ENCODE data around the gene MGMT. TPM values are rescaled to one million over a fixed set of nuclear protein-coding genes. Genes with fewer than 3 reads are reported as not detected.

Gene MGMT
- total and polyA plus RNA-seq, 9 of the 15 experiments (the other 6 are each of a cell fraction or from before 2014, with no cell fraction given) = 0.03 to 0.29 (median 0.11) TPM; not detected in 4

DNA sequence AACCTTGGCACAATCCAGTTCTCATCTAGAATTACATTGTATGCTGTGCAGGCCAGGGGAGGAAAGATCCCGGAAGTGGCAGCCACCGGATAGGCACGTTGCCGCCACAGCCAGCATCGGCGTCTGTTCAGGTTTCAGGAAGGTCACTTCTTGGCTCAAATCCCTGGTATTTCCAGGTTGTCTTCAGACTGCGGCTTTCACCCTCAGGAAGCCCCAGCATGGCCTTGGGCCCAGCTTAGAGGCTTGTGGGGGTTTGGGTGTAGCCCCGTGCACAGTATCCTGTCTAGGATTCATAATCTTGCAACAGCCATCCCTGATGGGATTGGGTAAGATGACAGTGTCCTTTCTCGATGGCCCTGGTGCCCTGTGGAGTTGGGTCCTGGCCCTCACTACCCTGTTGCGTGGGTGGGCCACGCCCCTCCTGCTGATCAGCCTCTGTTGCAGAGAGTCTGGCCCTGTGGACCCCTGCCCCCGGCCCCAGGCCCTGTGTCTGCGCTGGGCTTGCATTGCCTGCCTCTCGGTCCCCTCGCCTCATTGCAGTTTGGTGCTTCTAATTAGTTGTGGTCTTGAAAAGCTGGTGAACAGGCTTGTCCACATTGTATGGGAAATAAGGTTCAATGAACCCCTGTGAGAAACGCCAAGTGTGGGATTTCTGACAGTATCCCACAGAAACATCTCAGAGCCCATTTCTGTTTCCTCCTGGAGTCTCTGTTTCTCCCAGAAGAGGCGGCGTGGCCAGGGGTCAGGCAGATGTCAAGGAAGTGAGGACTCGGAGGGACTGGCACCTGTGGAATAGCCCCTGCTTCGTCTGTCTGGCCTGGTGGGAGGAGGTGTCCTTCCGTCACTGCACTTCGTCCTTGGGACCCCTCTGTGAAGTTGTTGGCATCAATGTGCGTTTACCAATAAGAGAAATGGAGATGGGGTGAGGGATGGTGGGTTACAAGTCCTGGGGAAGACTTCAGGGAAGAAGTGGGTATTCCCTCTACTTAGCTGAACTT lies 77.5 kb downstream of the MGMT start (continued):
- TF ChIP-seq, protein P1, sequence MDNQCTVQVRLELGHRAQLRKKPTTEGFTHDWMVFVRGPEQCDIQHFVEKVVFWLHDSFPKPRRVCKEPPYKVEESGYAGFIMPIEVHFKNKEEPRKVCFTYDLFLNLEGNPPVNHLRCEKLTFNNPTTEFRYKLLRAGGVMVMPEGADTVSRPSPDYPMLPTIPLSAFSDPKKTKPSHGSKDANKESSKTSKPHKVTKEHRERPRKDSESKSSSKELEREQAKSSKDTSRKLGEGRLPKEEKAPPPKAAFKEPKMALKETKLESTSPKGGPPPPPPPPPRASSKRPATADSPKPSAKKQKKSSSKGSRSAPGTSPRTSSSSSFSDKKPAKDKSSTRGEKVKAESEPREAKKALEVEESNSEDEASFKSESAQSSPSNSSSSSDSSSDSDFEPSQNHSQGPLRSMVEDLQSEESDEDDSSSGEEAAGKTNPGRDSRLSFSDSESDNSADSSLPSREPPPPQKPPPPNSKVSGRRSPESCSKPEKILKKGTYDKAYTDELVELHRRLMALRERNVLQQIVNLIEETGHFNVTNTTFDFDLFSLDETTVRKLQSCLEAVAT (IDR thresholded peaks at IDR 0.05) = no peak
- no peak for TF ChIP-seq JUNB (CRISPR knock-in tag; conservative IDR thresholded peaks at IDR 0.05)

DNA sequence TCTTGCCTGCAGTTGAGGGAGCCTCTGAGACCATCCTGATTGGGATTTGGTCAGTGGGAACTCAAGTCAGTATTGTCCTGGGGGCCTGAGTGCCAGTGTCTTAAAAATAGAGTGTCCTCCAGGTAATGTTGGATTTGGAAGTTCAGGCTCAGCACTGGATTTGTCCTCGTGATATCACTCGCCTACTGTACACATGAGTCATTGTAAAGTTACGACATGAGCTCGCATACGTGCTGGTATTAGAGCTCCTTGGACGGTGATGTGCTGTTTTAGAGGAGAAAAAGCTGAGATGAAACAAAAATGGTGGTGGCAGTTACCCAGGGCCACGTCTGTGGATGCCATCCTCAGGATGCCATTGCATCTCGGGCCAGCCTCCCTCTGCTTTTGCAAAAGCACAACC lies 78.2 kb downstream of the MGMT start:
- Histone ChIP-seq H3K27ac (ENCODE audit: extremely low read depth, low read depth, low read length) (no peak overlapping the region), H3K36me3 (ENCODE audit: control insufficient read depth, insufficient read depth, low read length) (no peaks in the 10 kb centered on the region), H3K9me1 (ENCODE audit: control insufficient read depth, insufficient read depth, low read length) (no peaks in the 10 kb centered on the region), H2AFZ (ENCODE audit: low read depth, low read length) (no peak overlapping the region), H3K79me2 (ENCODE audit: control insufficient read depth, insufficient read depth, low read length) (no peaks in the 10 kb centered on the region), H3K9ac (ENCODE audit: insufficient read depth in 1 of 2, low read depth in 2 of 2, low read length in 2 of 2) (no peak overlapping the region), H3K4me2 (ENCODE audit: insufficient read depth, low read length) (no peak overlapping the region), H3K4me3 (no peak overlapping the region), H4K20me1 (replicated peaks; ENCODE audit: control insufficient read depth, insufficient read depth, low read length) (no peaks in the 10 kb centered on the region), H3K4me1 (replicated peaks in 1 of 2; ENCODE audit: control insufficient read depth in 2 of 2, insufficient read depth in 2 of 2, low read length in 2 of 2) (no peaks in the 10 kb centered on the region), H3K27me3 (ENCODE audit: control insufficient read depth in 2 of 2, insufficient read depth in 2 of 2, low read length in 2 of 2) (peaks cover 0 to 16% of the 10 kb centered on the region in 2 experiments; a peak in 2 of 5 replicates), H3K9me3 (replicated peaks; ENCODE audit: control insufficient read depth, insufficient read depth, low read depth, low read length) (no peaks in the 10 kb centered on the region)
- intact Hi-C loops (cut with micrococcal nuclease) (no loop called here), in situ Hi-C loops (cut with MboI) (no loop called here)
- 0% methylated on average over 8 of the region's 8 CpGs for WGBS (ENCODE audit: insufficient coverage, low coverage, missing lambda C conversion rate)
- DNase-seq (ENCODE audit: extremely low read depth in 1 of 4, low spot score in 3 of 4) = no peak
- no peak for ATAC-seq
- FAIRE-seq = no peak
- ChIA-PET CTCF (ENCODE audit: low intra/inter-chr PET ratio) (no interaction called here), POLR2A (no interaction called here)
- BruUV-seq (replicated peaks) = no TSS peak
- no peak for TF ChIP-seq FIP1L1 (IDR thresholded peaks at IDR 0.05; ENCODE audit: low read depth, low read length, poor library complexity, severe bottlenecking)
- no peak for TF ChIP-seq PTRF (tag; IDR thresholded peaks at IDR 0.05)
- TF ChIP-seq COPS2 (conservative IDR thresholded peaks at IDR 0.05) = no peak
- no peak for TF ChIP-seq HDAC6 (IDR thresholded peaks at IDR 0.05; ENCODE audit: low read depth, low read length)
- no peak for TF ChIP-seq ARHGAP35 (IDR thresholded peaks at IDR 0.05; ENCODE audit: partially characterized antibody)
- no peak for TF ChIP-seq ARID1B (IDR thresholded peaks at IDR 0.05)
- no peak for TF ChIP-seq NUFIP1 (IDR thresholded peaks at IDR 0.05; ENCODE audit: partially characterized antibody)
- TF ChIP-seq ELF1 (tag; IDR thresholded peaks at IDR 0.05) = no peak
- no peak for TF ChIP-seq POU5F1 (IDR thresholded peaks at IDR 0.05; ENCODE audit: borderline replicate concordance, low read depth, low read length, partially characterized antibody)
- TF ChIP-seq, protein P2, sequence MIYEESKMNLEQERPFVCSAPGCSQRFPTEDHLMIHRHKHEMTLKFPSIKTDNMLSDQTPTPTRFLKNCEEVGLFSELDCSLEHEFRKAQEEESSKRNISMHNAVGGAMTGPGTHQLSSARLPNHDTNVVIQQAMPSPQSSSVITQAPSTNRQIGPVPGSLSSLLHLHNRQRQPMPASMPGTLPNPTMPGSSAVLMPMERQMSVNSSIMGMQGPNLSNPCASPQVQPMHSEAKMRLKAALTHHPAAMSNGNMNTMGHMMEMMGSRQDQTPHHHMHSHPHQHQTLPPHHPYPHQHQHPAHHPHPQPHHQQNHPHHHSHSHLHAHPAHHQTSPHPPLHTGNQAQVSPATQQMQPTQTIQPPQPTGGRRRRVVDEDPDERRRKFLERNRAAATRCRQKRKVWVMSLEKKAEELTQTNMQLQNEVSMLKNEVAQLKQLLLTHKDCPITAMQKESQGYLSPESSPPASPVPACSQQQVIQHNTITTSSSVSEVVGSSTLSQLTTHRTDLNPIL (CRISPR knock-in tag; IDR thresholded peaks at IDR 0.05) = no peak
- TF ChIP-seq KDM5B (IDR thresholded peaks at IDR 0.05; ENCODE audit: insufficient replicate concordance, low read depth, low read length) = no peak
- no peak for TF ChIP-seq ZNF583 (CRISPR knock-in tag; IDR thresholded peaks at IDR 0.05)
- TF ChIP-seq ADNP (tag; IDR thresholded peaks at IDR 0.05) = no peak
- TF ChIP-seq GABPA (tag; conservative IDR thresholded peaks at IDR 0.05; ENCODE audit: low read depth) = no peak
- TF ChIP-seq HDAC1 (IDR thresholded peaks at IDR 0.05) = no peak

Measured in K562 (cell line).